GM19395 (cell line): ENCODE data around the gene DSCAM.
"Not testable (repeated sequence)": the region's sequence is repeated elsewhere in the genome, so short reads cannot be mapped to it uniquely, and the experiment has no call there.

ENCODE experiments used
- ATAC-seq: cut with Tn5 transposase; IDR thresholded peaks from one replicate; pipeline ENCODE4 v1.9.1; 2021; ENCODE audit warnings: mild to moderate bottlenecking, moderate library complexity; ENCODE audit not compliant: unreplicated experiment

The DSCAM gene

GRCh38 chr21:40337981-40338380 lies 509.0 kb downstream of the DSCAM start:
- no peak for ATAC-seq

GRCh38 chr21:40335704-40336103 lies 511.3 kb downstream of the DSCAM start:
- no peak for ATAC-seq

- no peak for ATAC-seq
Observed at GRCh38 chr21:40334159-40334558, 512.8 kb downstream of the DSCAM start.

DNA sequence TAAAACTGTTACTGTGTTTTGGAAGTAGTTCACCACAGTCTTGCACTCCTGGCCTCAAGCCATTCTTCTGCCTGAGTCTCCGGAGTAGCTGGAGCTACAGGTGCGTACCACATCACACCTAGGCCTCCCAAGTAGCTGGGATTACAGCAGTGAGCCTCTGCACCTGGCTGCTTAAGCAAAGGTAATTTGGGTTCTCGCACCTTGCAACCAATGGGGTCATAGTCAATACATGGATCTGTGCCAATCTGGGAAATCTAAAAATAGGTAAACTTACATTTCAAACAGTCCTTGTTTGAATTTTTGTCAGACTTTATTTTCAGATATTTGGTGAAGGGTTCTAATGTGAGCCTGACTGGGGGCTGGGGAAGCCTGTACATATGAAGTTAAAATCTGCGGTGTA lies 513.2 kb downstream of the DSCAM start:
- no peak for ATAC-seq

DNA sequence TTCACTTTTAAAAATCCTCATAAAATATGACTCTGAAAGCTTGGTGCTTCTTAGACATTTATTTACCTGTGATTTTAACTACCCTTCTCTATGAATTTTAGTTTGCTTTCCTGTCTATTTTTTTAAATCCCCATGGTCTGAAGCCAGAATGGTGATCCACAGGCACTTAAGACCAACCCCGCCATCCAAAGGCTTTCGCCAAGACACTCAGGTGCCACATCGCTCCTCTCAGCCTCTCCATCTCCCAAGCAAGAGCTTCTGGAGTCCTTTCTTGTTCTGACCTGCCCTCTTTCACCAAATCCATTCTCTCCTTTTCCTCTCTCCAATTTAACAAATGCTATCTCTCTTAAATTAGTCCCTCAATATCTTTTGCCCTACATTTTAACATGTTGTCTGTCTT lies 515.2 kb downstream of the DSCAM start:
- ATAC-seq = no peak

DNA sequence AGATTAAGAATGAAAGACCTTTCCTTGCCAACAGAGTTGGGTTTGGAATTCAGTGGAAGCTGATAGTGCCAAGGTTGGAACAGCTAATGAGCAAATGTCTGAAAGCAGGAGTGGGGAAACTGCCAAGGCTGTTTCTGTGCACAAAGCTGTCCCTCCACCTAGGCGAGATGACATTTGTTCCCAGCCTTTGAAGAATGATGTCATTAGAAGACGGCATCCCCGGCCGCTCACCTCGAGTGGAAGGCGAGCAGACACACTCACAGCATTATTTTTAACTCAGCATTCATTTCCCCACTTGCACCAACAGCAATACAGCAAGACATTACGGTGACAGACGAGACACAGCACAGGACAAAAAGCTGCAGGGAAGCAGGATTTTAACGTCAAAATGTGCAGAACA lies 515.8 kb downstream of the DSCAM start:
- no peak for ATAC-seq

DNA sequence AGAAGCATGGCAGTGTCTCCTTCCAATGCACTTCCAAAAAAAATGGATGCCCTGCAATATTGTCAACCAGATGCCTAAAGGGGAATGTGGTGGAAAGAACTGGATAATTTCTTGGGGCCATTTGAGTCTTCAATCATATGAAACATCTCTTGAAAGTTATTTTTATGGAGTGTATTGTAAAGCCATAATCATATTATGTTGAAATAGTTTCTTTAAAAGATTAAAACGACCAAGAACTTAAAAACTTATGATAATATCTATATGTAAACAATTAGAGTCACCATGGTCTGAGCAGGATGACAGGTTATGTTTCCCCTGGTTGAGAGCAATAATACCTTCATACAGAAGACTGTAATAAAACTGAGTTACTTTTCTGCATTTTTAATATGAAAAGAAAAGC lies 522.6 kb downstream of the DSCAM start:
- no peak for ATAC-seq

- not testable (repeated sequence) for ATAC-seq
Observed at GRCh38 chr21:40320718-40321117, 526.2 kb downstream of the DSCAM start.

- ATAC-seq = no peak
Observed at GRCh38 chr21:40318371-40318770, 528.6 kb downstream of the DSCAM start.

DNA sequence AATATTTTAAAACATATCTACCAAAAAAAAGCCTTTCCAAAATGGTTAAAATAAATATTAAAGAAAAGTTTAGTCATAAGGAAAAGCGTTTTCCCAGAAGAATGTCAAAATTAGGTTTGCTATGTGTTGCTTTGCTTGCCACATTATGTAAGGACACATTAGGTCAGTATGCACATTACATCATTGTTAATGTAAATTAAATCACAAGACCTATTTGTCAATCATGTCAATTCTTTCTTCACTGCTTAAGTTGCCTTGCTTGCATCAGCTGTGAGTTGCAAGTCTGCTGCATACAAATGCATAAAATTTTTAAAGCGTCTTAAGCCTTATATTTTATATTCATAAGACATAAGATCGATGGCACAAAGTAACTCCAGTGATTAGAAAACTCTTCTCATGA lies 530.9 kb downstream of the DSCAM start:
- no peak for ATAC-seq

GRCh38 chr21:40315626-40316025 lies 531.3 kb downstream of the DSCAM start:
- ATAC-seq = no peak

GRCh38 chr21:40313260-40313659 lies 533.7 kb downstream of the DSCAM start:
- ATAC-seq = no peak

DNA sequence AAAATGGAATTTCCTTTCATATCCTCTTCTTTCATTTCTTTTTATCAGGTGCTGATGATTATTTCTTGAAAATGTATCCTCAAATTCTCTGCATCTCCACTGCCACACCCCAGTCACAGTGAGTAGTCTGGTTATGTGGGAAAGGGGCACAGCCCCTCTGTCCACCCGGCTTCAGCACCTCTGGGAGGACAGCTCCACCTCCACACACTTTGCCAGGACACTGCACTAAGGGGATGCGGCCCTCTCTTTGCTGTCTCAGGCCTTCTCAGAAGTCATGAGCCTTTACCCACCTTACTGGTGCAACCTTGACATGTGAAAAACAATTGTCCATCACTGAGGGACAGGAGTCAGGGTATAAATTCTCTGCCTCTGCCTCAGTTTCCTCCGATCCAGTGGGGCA lies 546.7 kb downstream of the DSCAM start:
- no peak for ATAC-seq

DNA sequence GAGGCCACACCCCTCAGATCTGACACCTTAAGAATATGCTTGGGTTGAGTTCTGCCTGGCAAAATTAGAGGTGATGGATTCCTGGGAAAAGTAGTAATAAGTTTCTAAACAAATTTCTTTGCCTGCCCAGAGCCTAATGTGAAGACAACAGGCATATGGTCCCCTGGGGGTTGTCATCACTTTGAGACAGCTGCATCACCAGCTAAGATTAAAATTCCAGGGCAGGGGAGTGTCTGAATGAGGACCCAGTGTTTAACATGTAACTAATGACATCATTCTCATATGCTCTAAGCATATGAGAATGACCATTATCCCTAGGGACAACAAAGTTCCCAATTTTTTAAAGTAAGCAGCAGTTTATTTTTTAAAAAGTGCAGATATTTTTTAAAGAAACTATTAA lies 547.5 kb downstream of the DSCAM start:
- ATAC-seq = no peak

- ATAC-seq = no peak
Observed at GRCh38 chr21:40294345-40294744, 552.6 kb downstream of the DSCAM start.

GRCh38 chr21:40291560-40291959 lies 555.4 kb downstream of the DSCAM start:
- ATAC-seq = no peak

- no peak for ATAC-seq
Observed at GRCh38 chr21:40284409-40284808, 562.5 kb downstream of the DSCAM start.

DNA sequence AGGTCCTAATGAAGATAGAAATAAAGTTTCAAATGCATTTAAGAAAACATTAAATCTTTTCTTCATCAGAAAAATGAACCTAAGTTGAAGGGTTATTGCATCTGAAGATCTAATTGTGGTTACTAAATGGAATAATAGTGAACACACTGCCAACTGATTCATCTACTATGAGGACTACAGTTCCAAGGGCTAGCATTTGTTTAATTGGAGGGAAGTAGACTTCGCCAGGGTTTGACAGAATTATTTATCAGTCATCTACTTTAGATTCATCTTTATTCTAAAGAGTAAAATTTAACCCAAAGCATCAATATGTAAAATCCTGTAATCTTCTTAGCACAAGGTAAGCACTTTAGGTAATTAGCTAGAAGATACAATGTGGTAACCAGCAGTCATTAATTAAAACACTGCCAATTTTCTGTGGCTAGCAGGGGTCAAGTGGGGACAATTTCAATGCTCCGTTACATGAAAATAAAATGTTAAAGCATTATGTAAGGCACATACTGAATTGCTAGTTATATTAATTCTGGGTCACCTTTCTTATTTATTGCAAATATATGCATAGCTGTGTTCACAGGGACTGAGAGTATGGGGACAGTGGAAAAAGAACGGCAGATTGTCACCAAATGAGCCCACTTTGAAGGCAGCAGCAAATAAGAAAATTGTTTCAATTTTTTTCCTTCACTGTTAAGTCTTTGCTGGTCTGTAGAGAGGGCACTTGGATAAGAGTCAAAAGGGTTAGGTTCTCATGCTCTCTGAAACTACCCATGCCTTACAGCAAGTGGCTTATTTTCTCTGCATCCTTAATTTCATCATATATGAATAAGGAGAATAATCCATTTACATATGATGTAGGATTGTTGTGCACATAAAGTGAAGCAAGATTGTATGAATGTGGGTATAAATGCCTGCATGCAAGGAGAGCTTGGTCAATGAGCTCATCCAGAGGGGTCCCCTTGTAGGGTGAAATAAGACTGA lies 563.8 kb downstream of the DSCAM start:
- ATAC-seq = no peak

DNA sequence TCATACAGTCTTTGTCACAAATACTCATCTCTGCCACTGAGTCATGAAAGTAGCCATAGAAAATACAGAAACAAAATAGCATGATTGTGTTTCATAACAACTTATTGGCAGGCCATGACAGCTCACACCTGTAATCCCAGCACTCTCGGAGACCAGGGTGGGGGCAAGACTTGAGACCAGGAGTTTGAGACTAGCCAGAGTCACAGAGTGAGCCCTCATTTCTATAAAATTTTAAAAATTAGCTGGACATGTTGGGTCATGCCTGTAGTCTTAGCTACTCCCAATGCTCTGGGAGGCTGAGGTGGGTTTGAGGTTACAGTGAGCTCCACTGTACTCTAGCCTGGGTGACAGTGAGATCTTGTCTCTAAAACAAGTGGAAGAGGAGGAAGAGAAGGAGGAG lies 568.6 kb downstream of the DSCAM start:
- ATAC-seq = no peak

DNA sequence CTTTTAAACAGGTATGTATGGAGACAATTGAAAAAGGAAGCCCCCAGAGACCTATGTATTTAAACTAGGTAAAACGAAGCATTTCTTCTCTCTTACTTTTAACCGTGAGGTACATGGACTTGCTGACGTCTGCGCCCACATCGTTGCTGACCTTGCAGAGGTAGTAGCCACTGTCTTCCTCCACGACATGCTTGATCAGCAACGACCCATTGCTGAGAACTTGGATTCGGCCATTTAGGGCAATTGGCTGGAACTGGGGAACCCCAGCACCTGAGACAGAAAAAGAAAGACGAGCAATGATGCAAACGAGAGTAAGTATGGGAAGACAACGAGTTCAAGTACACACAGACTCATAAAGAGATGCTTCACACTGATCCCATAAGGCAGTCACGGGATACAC lies 571.0 kb downstream of the DSCAM start:
- no peak for ATAC-seq

DNA sequence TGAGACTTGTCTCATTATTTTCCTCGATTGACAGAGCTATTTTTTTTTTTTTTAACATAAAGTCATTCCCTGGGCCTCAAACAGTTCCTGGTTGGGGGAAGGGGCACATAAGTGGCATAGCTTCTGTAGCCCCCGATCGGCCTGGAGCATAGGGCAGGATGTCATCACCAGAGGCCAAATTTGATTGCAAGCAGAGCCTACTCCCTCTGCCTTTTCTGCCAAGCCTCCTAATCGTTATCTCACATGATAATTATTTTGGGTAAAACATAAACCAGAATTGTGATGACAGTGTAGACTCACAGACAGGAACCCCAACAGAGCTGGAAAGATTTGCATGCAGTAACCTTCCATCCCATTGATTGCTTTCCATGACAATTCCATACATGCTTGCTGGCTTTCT lies 574.9 kb downstream of the DSCAM start:
- ATAC-seq = no peak

DNA sequence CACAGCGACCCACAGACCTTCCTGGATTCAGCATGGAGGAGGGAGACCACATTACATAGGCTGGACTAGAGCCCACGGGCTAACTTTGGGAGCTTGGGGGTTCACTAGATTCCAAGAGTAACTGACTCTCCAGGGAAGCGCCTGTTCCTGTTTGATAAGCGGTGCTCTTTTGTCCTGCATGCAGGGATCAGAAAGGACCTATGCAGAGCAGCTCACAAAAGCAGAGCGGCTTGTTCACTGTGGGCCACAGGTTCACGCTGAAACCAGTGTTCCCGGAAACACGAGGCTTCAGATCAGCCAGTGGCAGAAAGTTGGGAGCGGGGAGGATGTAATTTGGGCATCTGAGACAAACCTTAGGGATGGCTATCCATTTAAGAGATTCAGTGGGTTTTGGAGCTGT lies 575.8 kb downstream of the DSCAM start:
- ATAC-seq = no peak

GRCh38 chr21:40270047-40270446 lies 576.9 kb downstream of the DSCAM start:
- no peak for ATAC-seq
